Activated T-cell treated with anti-CD3 and anti-CD28 coated beads, Interleukin-2, amount 50 U/mL, for 72 hours (primary cell): Measurements from ENCODE around the gene LIPC. TPM values are rescaled to one million over a fixed set of nuclear protein-coding genes. Genes with fewer than 3 reads are reported as not detected.
A peak's percentile ranks its signal among the peaks of the same experiment; 100 is the strongest.

Source experiments
- ATAC-seq, 2 donors: fragments of 150-1000 bp; cut with Tn5 transposase; replicated peaks in 1 of 2; 2 replicates each; pipeline ENCODE4 v1.10.0; 2021; ENCODE audit warnings: moderate library complexity in 2 of 2, mild to moderate bottlenecking in 1 of 2
- DNase-seq, 2 donors: peaks; one replicate each; pipeline ENCODE4 v3.0.0; 2021 to 2022; ENCODE audit warnings: mixed read lengths in 1 of 2
- H3K27ac Mint-ChIP-seq: one replicate; pipeline ENCODE4 v1.8.0; 2022; ENCODE audit warnings: mild to moderate bottlenecking, moderate library complexity, mixed read lengths
- H3K27me3 Mint-ChIP-seq: one replicate; pipeline ENCODE4 v1.8.0; 2022; ENCODE audit warnings: low read depth, mixed read lengths
- H3K36me3 Mint-ChIP-seq, 2 donors: one replicate each; pipeline ENCODE4 v1.8.0; 2022; ENCODE audit warnings: mixed read lengths in 2 of 2, mild to moderate bottlenecking in 1 of 2; ENCODE audit not compliant: insufficient read depth in 2 of 2
- H3K4me1 Mint-ChIP-seq: one replicate; pipeline ENCODE4 v1.8.0; 2022; ENCODE audit warnings: low read depth, mixed read lengths
- H3K4me3 Mint-ChIP-seq, 2 donors: one replicate each; pipeline ENCODE4 v1.8.0; 2022; ENCODE audit warnings: mild to moderate bottlenecking in 2 of 2, mixed read lengths in 2 of 2, moderate library complexity in 2 of 2
- H3K9me3 Mint-ChIP-seq, 2 donors: one replicate each; pipeline ENCODE4 v1.8.0; 2022; ENCODE audit warnings: mixed read lengths in 2 of 2
- total RNA-seq, 2 donors: library from RNA; stranded (reverse); gene quantifications; one replicate each; pipeline ENCODE4 v1.2.3, GENCODE V29; 2022

LIPC gene
- total RNA-seq, 2 donors from 2014 or later: 0.93 to 2.2 TPM

DNA sequence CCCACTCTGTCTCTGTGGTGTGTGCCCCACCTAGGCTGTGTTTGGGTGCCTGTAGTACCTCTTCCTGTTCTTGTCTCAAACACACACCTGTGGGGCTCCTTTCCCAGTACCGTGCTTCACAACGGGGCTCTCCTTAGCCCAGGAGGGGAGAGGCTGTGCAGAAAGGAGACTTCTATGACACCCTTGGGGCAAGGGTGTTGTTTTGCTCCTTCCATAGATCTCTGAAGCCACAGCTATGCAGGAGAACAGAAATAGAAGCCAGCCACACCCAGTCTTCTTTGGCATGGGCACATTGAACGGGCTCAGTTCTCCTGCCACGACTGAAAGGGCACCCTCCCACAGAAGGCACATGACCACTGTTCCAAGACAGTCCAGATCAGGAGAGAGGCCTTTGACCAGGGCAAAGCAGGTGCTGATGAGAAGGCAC is 74.3 kb downstream of the LIPC start:
- ATAC-seq (peak in 1 of 2 donors; percentile 31), DNase-seq (no peak)
- Mint-ChIP-seq H3K4me3 (no peak overlapping the region), H3K27me3 (no peaks in the 10 kb centered on the region), H3K27ac (no peak overlapping the region), H3K4me1 (peaks cover 26% of the 10 kb centered on the region), H3K36me3 (no peaks in the 10 kb centered on the region), H3K9me3 (no peaks in the 10 kb centered on the region)

DNA sequence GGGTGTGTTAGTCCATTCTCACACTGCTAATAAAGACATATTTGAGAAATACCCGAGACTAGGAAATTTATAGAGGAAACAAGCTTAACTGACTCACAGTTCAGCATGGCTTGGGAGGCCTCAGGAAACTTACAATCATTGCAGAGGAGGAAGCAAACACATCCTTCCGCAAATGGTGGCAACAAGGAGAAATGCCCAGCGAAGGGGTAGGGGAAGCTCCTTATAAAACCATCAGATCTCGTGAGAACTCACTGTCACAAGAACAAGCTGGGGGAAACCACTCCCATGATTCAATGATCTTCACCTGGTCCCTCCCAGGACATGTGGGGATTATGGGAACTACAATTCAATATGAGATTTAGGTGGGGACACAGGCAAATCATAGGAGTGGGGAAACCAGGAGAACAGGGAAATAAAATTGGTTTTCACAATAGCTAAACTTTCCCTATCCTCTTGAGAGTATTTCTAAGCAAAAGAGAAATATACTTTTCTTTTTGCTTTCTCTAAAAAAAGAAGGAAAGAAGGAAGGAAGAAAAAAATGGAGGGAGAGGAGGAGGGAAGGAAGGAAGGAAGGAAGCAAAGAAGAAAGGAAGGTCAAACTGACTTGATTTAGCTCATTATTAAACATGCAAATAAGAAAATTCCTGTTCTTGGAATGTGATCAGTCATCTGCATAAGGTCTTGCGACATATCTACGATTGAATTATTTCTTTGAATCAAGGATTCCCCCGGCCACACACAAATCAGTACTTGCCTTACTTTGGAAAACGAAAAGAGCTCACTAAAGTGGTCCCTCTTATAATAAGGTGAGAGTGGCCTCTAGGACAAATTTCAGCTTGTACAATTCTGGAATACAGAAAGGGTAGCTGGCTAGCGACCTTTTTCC is 75.2 kb downstream of the LIPC start:
- Mint-ChIP-seq H3K36me3 (no peaks in the 10 kb centered on the region), H3K4me3 (no peak overlapping the region), H3K27ac (no peak overlapping the region), H3K27me3 (no peaks in the 10 kb centered on the region), H3K4me1 (peaks cover 26% of the 10 kb centered on the region), H3K9me3 (no peaks in the 10 kb centered on the region)
- DNase-seq (no peak), ATAC-seq (no peak)

DNA sequence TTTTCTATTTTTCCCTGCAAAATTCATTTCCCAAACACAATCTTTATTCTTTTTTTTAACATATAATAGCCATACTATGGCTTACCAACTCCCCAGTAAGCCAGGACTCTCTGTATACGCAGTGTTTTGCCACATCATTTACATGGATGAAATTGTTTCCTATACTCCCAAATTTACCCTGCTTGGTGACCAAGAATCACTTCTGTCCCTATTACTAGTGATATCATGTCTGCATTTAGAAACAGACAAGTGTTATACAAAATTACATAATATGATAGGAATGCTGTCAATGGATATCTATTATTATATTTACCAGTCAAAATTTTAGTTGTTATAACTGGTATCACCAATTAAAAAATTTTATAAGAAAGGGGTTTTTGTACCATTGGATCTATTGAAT is 77.8 kb downstream of the LIPC start:
- no peaks in the 10 kb centered on the region for H3K9me3 Mint-ChIP-seq
- H3K4me3 Mint-ChIP-seq: no peak overlapping the region
- no peak overlapping the region for H3K27ac Mint-ChIP-seq
- no peak for DNase-seq
- H3K36me3 Mint-ChIP-seq: no peaks in the 10 kb centered on the region
- peaks cover 28% of the 10 kb centered on the region for H3K4me1 Mint-ChIP-seq
- no peaks in the 10 kb centered on the region for H3K27me3 Mint-ChIP-seq
- no peak for ATAC-seq

- Mint-ChIP-seq H3K4me3 (no peak overlapping the region), H3K4me1 (peaks cover 28% of the 10 kb centered on the region), H3K36me3 (peaks cover 0 to 2% of the 10 kb centered on the region in 2 donors), H3K27ac (no peak overlapping the region), H3K27me3 (no peaks in the 10 kb centered on the region), H3K9me3 (peaks cover 0 to 3% of the 10 kb centered on the region in 2 donors)
- DNase-seq: no peak
- no peak for ATAC-seq
Observed at GRCh38 chr15:58510715-58511598, 79.2 kb downstream of the LIPC start.

GRCh38 chr15:58511599-58511987 is 79.8 kb downstream of the LIPC start:
- Mint-ChIP-seq H3K27ac (no peak overlapping the region), H3K9me3 (peaks cover 2 to 3% of the 10 kb centered on the region in 2 donors), H3K4me1 (peaks cover 28% of the 10 kb centered on the region), H3K36me3 (peaks cover 0 to 8% of the 10 kb centered on the region in 2 donors), H3K4me3 (no peak overlapping the region), H3K27me3 (no peaks in the 10 kb centered on the region)
- no peak for DNase-seq
- no peak for ATAC-seq

- peaks cover 3 to 5% of the 10 kb centered on the region in 2 donors for H3K9me3 Mint-ChIP-seq
- no peak for DNase-seq
- no peak overlapping the region for H3K4me3 Mint-ChIP-seq
- no peak overlapping the region for H3K27ac Mint-ChIP-seq
- H3K27me3 Mint-ChIP-seq: no peaks in the 10 kb centered on the region
- no peak for ATAC-seq
- peaks cover 33% of the 10 kb centered on the region for H3K4me1 Mint-ChIP-seq
- H3K36me3 Mint-ChIP-seq: peaks cover 3 to 15% of the 10 kb centered on the region in 2 donors
Observed at GRCh38 chr15:58512522-58512921, 80.7 kb downstream of the LIPC start.

- Mint-ChIP-seq H3K4me1 (peaks cover 38% of the 10 kb centered on the region), H3K27ac (no peak overlapping the region), H3K36me3 (peaks cover 3 to 15% of the 10 kb centered on the region in 2 donors), H3K9me3 (peaks cover 3 to 5% of the 10 kb centered on the region in 2 donors), H3K27me3 (no peaks in the 10 kb centered on the region), H3K4me3 (no peak overlapping the region)
- DNase-seq (no peak), ATAC-seq (no peak)
Observed at GRCh38 chr15:58513008-58513407, 81.2 kb downstream of the LIPC start.

DNA sequence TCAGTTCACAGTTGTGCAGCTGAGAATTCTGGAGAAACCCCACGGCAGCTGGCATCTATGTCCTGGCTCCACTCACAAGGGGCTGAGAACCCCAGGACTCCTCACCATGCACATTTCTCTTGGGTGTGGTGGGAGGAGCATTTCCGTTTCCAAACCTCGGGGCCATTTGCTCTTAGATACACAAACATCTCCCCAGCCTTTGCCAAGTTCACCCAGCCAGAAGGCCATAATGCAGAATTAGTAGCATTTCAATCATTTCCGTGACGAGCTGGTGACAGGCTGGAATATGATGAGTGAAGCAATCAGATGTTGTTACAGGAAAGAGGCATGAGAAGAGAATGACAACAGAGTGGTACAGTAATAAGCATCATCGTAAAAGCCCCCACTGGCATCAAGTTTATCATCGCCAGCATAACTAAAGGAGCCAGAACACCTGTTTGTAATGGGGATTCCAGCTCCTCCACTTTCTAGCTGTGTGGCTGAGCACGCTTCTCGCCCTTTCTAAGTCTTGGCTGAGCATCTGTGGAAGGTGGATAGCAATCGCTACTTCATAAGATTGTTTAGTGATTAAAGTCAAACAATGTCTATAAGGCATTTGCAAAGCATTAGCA is 82.0 kb downstream of the LIPC start:
- peaks cover 3 to 15% of the 10 kb centered on the region in 2 donors for H3K36me3 Mint-ChIP-seq
- peaks cover 46% of the 10 kb centered on the region for H3K4me1 Mint-ChIP-seq
- no peak overlapping the region for H3K4me3 Mint-ChIP-seq
- peaks cover 3 to 5% of the 10 kb centered on the region in 2 donors for H3K9me3 Mint-ChIP-seq
- no peak overlapping the region for H3K27ac Mint-ChIP-seq
- no peak for ATAC-seq
- DNase-seq: no peak
- no peaks in the 10 kb centered on the region for H3K27me3 Mint-ChIP-seq

DNA sequence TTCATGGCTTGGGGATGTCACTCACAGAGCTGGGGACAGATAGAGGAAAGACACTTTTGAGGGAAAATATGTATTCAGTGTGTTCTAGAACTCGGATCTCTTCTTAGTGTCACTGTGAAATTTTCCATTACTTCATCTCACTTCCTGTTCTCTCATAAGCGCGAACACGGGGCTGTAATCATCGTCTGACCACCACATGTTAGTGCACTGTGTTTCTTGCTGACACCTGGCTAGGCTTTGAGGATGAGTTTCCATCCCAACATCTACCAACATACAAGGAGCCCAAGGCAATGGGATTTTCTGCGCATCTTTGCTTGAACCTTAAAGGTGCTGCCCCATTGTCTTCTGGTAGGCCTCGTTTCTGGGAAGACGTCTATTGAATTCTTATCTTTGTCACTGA is 84.0 kb downstream of the LIPC start:
- H3K4me1 Mint-ChIP-seq: peaks cover 64% of the 10 kb centered on the region
- peaks cover 3 to 15% of the 10 kb centered on the region in 2 donors for H3K36me3 Mint-ChIP-seq
- ATAC-seq (peak; percentile 69), DNase-seq (peak; percentile 15 to 43)
- H3K27ac Mint-ChIP-seq: peak overlapping the region; percentile 31
- no peaks in the 10 kb centered on the region for H3K27me3 Mint-ChIP-seq
- H3K4me3 Mint-ChIP-seq: peak overlapping the region; percentile 8 to 46
- H3K9me3 Mint-ChIP-seq: peaks cover 3 to 5% of the 10 kb centered on the region in 2 donors

- H3K9me3 Mint-ChIP-seq: peaks cover 3 to 5% of the 10 kb centered on the region in 2 donors
Observed at GRCh38 chr15:58517252-58517681, 85.5 kb downstream of the LIPC start.

DNA sequence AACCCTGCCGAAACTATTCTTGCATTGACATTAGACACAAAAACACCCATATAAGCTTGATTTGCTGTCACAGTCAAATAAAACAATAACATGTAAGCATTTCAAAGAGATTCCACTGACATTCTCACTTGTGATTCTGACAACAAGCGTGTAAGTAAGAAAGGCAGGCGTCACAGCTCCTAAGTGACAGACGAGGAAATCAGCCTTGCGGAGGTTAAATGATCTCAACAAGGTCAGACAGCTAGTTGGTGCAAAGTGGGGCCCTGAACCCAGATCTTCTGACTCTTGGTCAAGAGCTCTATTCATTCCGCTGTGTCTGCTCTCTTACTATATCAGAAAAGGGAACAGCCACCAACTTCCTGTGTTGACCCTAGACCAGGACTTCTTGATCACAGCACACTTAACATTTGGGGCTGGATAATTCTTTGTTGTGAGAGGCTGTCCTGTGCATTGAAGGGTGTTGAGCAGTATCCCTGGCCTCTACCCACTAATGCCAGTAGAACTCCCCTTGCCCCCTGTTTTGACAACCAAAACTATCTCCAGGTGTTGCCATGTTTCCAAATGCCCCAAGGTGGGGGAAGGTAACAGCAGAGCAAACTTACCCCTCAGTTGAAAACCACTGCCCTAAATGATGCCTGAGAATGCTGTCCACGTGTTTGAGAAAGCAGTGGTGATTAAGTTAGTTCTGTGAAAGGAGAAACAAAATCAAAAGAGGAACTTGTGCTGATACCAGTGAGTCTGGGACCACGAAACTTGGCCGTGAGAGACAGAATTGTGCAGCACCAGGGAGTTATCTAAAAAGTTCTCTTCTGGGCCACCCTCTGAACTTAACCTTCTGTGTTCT is 86.1 kb downstream of the LIPC start:
- Mint-ChIP-seq H3K4me3 (peak overlapping the region; percentile 61 to 65), H3K9me3 (peaks cover 3 to 5% of the 10 kb centered on the region in 2 donors), H3K27ac (peak overlapping the region; percentile 73), H3K4me1 (peaks cover 64% of the 10 kb centered on the region), H3K36me3 (peaks cover 3 to 15% of the 10 kb centered on the region in 2 donors), H3K27me3 (no peaks in the 10 kb centered on the region)
- ATAC-seq: peak; percentile 45 to 46
- DNase-seq: peak in 1 of 2 donors; percentile 11

More at GRCh38 chr15:58517252-58517681, 85.5 kb downstream of the LIPC start:
- Mint-ChIP-seq H3K27me3 (no peaks in the 10 kb centered on the region), H3K4me3 (peak overlapping the region; percentile 61 to 65), H3K36me3 (peaks cover 3 to 15% of the 10 kb centered on the region in 2 donors), H3K27ac (peak overlapping the region; percentile 73), H3K4me1 (peaks cover 64% of the 10 kb centered on the region)
- DNase-seq (peak; percentile 18 to 24), ATAC-seq (peak; percentile 58 to 68)

DNA sequence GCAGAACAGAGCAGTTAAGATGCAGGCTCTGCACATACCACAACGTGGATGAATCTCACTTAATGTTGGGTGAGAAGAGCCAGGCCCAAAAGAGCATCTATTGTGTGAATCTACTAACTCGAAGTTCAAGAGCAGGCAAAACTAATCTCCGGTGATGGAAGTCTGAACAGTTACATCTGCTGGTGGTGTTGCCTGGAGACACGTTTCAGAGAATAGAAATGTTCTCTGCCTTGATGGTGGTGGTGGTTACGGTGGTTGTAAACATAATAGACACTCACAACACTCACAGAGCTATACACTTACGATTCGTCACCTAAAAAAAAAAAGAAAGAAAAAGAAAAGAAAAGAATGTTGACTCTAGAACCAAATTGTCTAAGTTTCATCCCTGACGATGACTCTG is 86.8 kb downstream of the LIPC start:
- H3K4me3 Mint-ChIP-seq: peak overlapping the region in 1 of 2 donors; percentile 21
- peaks cover 3 to 5% of the 10 kb centered on the region in 2 donors for H3K9me3 Mint-ChIP-seq
- peak overlapping the region; percentile 26 for H3K27ac Mint-ChIP-seq
- ATAC-seq (no peak), DNase-seq (no peak)
- H3K36me3 Mint-ChIP-seq: peaks cover 3 to 15% of the 10 kb centered on the region in 2 donors
- H3K27me3 Mint-ChIP-seq: no peaks in the 10 kb centered on the region
- H3K4me1 Mint-ChIP-seq: peaks cover 63% of the 10 kb centered on the region
